ENCODE measurements around the gene PCP4L1.
"Not testable (repeated sequence)": the region's sequence is repeated elsewhere in the genome, so short reads cannot be mapped to it uniquely, and the experiment has no call there.

The PCP4L1 gene

GRCh38 chr1:161305867-161306519 is 47.4 kb downstream of the PCP4L1 start:
- intact Hi-C loops (cut with DNase I) = no loop called here
- peak; percentile 61 to 93 (median 83) for DNase-seq

- intact Hi-C loops (cut with DNase I) = no loop called here
- peak in 1 of 42 donors; percentile 35 for DNase-seq
These were observed 48.8 kb downstream of the PCP4L1 start for GRCh38 chr1:161307230-161307768.

GRCh38 chr1:161307892-161308638 is 49.5 kb downstream of the PCP4L1 start:
- intact Hi-C loops (cut with DNase I) = no loop called here
- DNase-seq = peak in 1 of 42 donors; percentile 30

GRCh38 chr1:161309868-161310267 is 51.3 kb downstream of the PCP4L1 start, which contains the start of gene MPZ:
Gene MPZ, minus strand, starts transcription at chr1:161309968. Its CDS starts 63 bp downstream, at chr1:161309905.
- no peak for DNase-seq
- intact Hi-C loops (cut with DNase I) = loop anchor here (5.0 kb wide), 1 partner anchor 83 kb away; the partner anchor contains the start of gene TOMM40L

DNA sequence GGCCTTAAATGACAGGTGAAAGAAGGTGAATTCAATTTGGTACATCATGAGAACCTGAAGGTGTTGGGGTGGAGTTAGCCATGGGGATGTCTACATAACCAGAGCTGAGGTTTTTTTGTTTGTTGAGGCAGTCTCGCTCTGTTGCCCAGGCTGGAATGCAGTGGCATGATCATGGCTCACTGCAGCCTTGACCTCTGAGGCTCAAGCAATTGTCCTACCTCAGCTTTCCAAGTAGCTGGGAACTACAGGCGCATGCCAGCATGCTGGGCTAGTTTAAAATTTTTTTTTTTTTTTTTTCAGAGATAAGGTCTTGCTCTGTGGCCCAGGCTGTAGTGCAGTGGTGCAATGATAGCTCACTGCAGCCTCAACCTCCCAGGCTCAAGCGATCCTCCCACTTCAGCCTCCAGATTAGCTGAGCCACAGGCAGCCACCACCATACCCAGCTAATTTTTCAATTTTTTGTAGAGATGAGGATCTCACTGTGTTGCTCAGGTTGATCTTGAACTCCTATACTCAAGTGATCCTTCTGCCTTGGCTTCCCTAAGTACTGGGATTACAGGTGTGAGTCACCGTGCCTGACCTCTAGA is 53.1 kb downstream of the PCP4L1 start:
- intact Hi-C loops (cut with DNase I) = loop anchor here (5.0 kb wide), 1 partner anchor 84 kb away; the partner anchor contains the start of gene TOMM40L
- no peak for DNase-seq

DNA sequence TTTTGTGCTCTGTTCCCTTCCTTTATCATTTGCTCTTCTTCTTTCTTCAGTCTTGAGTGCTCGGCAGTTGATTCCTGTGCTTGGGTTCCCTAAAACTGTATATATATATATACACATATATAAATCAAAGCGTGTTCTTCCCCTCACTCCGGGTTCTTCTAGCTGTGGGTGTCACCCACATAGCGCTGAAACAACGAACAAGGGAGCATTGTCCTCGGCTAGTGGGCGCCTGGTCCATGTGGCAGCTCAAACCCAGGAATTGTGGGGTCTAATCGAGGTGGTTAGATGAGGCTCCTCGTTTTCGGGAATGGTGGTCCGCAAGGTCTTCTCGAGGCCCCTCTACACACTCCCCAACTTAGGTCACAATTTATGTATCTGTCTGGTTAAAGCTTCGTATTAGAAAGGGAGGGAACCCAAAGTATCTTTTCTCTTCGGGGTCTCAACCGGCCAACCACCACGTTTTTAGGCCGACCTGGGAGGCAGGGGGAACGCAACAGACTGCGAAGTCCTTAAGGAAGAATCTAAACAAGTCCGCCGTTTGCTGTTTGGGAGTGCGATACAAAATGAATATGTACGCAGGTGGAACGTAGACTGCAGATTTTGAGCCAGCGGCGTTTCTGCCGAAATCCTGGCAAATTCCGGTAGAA is 55.1 kb downstream of the PCP4L1 start:
- peak in 41 of 42 donors; percentile 9 to 79 (median 54) for DNase-seq
- intact Hi-C loops (cut with DNase I) = loop anchor here (5.0 kb wide), 1 partner anchor 86 kb away; the partner anchor contains the start of gene TOMM40L

DNA sequence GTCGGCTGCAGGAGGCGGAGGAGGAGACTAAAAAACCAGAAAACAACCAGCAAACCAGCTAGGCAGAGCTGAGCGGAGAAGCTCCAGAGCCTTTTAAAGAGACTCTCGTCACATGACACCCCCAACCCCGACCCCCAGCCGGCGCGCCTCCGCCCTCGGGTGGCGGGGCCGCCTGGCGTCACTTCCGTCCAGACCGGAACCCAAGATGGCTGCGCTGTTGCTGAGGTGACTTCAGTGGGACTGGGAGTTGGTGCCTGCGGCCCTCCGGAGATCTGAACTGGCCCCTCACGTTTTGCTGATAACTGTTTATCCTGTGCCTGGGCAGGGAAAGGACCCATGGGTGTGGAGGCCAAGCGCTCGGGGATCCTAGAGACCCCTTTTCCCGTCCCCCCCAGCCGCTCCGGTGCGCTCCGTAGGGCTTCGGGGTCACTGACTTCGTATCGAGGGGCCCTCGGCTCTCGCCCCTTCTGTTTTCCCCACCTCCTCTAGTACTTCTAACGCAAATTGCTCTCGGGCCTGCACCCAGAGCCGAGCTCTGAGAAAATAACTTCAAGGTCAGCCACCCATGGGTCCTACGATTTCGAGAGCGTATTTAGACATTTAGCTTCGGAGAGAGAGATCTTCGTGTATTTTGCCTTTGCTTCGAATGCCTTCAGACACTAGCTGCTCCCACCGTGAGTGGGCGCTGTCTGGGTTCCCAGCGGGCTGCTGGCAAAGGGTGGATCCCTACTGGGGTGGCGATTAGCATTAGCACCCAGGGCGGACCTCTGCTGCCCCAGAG is 55.8 kb downstream of the PCP4L1 start, which contains the start of gene SDHC:
Gene SDHC, plus strand, starts transcription at position 181 of the 781 bp plus-strand sequence. Its CDS starts 25 bp downstream, at position 206.
- peak; percentile 90 to 98 (median 96) for DNase-seq
- intact Hi-C loops (cut with DNase I) = loop anchor here (5.0 kb wide), 1 partner anchor 87 kb away; the partner anchor contains the start of gene TOMM40L

DNA sequence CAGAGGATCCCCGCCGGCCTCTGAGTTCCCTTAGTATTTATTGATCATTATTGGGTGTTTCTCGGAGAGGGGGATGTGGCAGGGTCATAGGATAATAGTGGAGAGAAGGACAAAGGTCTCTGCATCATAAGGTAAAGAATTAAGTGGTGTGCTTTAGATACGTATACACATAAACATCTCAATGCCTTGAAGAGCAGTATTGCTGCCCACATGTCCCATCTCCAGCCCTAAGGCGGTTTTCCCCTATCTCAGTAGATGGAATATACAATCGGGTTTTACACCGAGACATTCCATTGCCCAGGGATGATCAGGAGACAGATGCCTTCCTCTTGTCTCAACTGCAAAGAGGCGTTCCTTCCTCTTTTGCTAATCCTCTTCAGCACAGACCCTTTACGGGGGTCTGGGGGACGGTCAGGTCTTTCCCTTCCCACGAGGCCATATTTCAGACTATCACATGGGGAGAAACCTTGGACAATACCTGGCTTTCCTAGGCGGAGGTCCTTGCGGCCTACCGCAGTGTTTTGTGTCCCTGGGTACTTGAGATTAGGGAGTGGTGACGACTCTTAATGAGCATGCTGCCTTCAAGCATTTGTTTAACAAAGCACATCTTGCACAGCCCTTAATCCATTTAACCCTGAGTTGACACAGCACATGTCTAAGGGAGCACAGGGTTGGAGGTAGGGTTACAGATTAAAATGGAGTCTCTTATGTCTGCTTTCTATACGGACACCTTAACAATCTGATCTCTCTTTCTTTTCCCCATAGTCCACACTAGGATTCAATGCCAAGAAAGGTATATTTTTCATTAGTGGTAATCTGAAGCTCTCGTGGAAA is 57.5 kb downstream of the PCP4L1 start:
- DNase-seq = peak in 1 of 42 donors; percentile 27
- intact Hi-C loops (cut with DNase I) = not testable (repeated sequence)

- no peak for DNase-seq
- intact Hi-C loops (cut with DNase I) = no loop called here
These were observed 65.5 kb downstream of the PCP4L1 start for GRCh38 chr1:161324020-161324419.

GRCh38 chr1:161330346-161330745 is 71.8 kb downstream of the PCP4L1 start:
- peak in 1 of 42 donors; percentile 20 for DNase-seq
- intact Hi-C loops (cut with DNase I) = no loop called here

GRCh38 chr1:161333166-161333565 is 74.6 kb downstream of the PCP4L1 start:
- no peak for DNase-seq
- intact Hi-C loops (cut with DNase I) = no loop called here

All from head of caudate nucleus (tissue), 42 donors.